ENCODE results near the gene DNAJC6. TPM values are rescaled to one million over a fixed set of nuclear protein-coding genes. Genes with fewer than 3 reads are reported as not detected.

The DNAJC6 gene
- total RNA-seq, 1 donor from 2014 or later = 0.67 TPM

GRCh38 chr1:65388908-65389695 lies 79.8 kb downstream of the DNAJC6 start:
- POLR2A ChIA-PET = no interaction called here
- Mint-ChIP-seq H3K27me3 (no peaks in the 10 kb centered on the region), H3K9me3 (no peaks in the 10 kb centered on the region), H3K27ac (no peak overlapping the region), H3K4me3 (no peak overlapping the region), H3K4me1 (no peaks in the 10 kb centered on the region), H3K36me3 (ENCODE audit: low read depth) (no peaks in the 10 kb centered on the region)
- intact Hi-C loops (cut with micrococcal nuclease) = no loop called here
- no peak for TF ChIP-seq CTCF (IDR thresholded peaks at IDR 0.05)
- DNase-seq (no peak), ATAC-seq (ENCODE audit: low read depth) (no peak)
- CTCF ChIA-PET = no interaction called here

- no peak overlapping the region for H3K27ac Mint-ChIP-seq
- intact Hi-C loops (cut with micrococcal nuclease) = no loop called here
- DNase-seq = no peak
- no peaks in the 10 kb centered on the region for H3K9me3 Mint-ChIP-seq
- ATAC-seq (ENCODE audit: low read depth) = no peak
- peaks cover 2% of the 10 kb centered on the region for H3K27me3 Mint-ChIP-seq
- no peak overlapping the region for H3K4me3 Mint-ChIP-seq
- ChIA-PET POLR2A (no interaction called here), CTCF (no interaction called here)
- no peak for TF ChIP-seq CTCF (IDR thresholded peaks at IDR 0.05)
- no peaks in the 10 kb centered on the region for H3K4me1 Mint-ChIP-seq
- no peaks in the 10 kb centered on the region for H3K36me3 Mint-ChIP-seq (ENCODE audit: low read depth)
Observed at GRCh38 chr1:65392497-65392896, 83.2 kb downstream of the DNAJC6 start.

- H3K27ac Mint-ChIP-seq = no peak overlapping the region
- H3K27me3 Mint-ChIP-seq = peaks cover 2% of the 10 kb centered on the region
- no peaks in the 10 kb centered on the region for H3K36me3 Mint-ChIP-seq (ENCODE audit: low read depth)
- ChIA-PET POLR2A (interaction anchor here (1.2 kb wide), 1 partner anchor 26 kb away, joined by 3 read pairs; no protein-coding TSS in a partner anchor), CTCF (no interaction called here)
- ATAC-seq (ENCODE audit: low read depth) = peak; percentile 83
- DNase-seq = no peak
- no peak for TF ChIP-seq CTCF (IDR thresholded peaks at IDR 0.05)
- H3K4me1 Mint-ChIP-seq = no peaks in the 10 kb centered on the region
- no peak overlapping the region for H3K4me3 Mint-ChIP-seq
- H3K9me3 Mint-ChIP-seq = no peaks in the 10 kb centered on the region
- intact Hi-C loops (cut with micrococcal nuclease) = no loop called here
Observed at GRCh38 chr1:65393347-65393746, 84.0 kb downstream of the DNAJC6 start.

GRCh38 chr1:65393928-65394327 lies 84.6 kb downstream of the DNAJC6 start:
- H3K27me3 Mint-ChIP-seq = peaks cover 2% of the 10 kb centered on the region
- no peak overlapping the region for H3K4me3 Mint-ChIP-seq
- no peaks in the 10 kb centered on the region for H3K36me3 Mint-ChIP-seq (ENCODE audit: low read depth)
- intact Hi-C loops (cut with micrococcal nuclease) = no loop called here
- no peaks in the 10 kb centered on the region for H3K4me1 Mint-ChIP-seq
- DNase-seq (no peak), ATAC-seq (ENCODE audit: low read depth) (no peak)
- no peak overlapping the region for H3K27ac Mint-ChIP-seq
- TF ChIP-seq CTCF (IDR thresholded peaks at IDR 0.05) = no peak
- POLR2A ChIA-PET = interaction anchor here (1.2 kb wide), 1 partner anchor 25 kb away, joined by 3 read pairs; no protein-coding TSS in a partner anchor
- H3K9me3 Mint-ChIP-seq = no peaks in the 10 kb centered on the region
- CTCF ChIA-PET = no interaction called here

GRCh38 chr1:65395887-65396612 lies 86.7 kb downstream of the DNAJC6 start:
- no peaks in the 10 kb centered on the region for H3K9me3 Mint-ChIP-seq
- no peak for ATAC-seq (ENCODE audit: low read depth)
- DNase-seq = no peak
- no peaks in the 10 kb centered on the region for H3K4me1 Mint-ChIP-seq
- no peaks in the 10 kb centered on the region for H3K36me3 Mint-ChIP-seq (ENCODE audit: low read depth)
- no peak overlapping the region for H3K27ac Mint-ChIP-seq
- TF ChIP-seq CTCF (IDR thresholded peaks at IDR 0.05) = no peak
- H3K4me3 Mint-ChIP-seq = no peak overlapping the region
- CTCF ChIA-PET = no interaction called here
- intact Hi-C loops (cut with micrococcal nuclease) = no loop called here
- POLR2A ChIA-PET = no interaction called here
- peaks cover 3% of the 10 kb centered on the region for H3K27me3 Mint-ChIP-seq

Data from activated B cell treated with CpG ODN at 0.5 μM for 24 hours (primary cell).